ENCODE data around the gene DEAF1.

DEAF1 gene

DNA sequence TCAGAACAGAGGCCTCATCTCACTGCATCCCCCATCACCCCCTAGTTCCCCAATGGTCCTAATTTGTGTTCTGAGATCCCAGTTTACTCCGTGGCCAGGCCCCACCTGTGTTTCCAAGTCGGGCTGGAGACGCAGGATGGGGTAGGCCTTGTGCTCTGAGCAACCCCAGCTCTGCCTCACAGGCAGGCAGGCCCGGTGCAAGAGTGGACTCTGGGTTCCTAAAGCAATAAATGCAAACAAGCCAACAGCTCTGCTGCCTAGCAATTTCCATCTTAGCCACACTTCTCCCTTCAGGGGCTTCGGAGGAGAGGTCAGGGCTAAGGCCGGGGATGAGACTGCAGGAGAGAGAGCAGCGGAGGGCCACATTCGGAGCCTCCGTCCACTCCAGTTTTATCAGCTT is 8.5 kb upstream of the DEAF1 start:
- 0 out of 2 replicates have a peak overlapping the region, but pooled peaks have one; percentile 6 for H3K4me3 ChIP-seq (ENCODE audit: low read depth, low read length)

DNA sequence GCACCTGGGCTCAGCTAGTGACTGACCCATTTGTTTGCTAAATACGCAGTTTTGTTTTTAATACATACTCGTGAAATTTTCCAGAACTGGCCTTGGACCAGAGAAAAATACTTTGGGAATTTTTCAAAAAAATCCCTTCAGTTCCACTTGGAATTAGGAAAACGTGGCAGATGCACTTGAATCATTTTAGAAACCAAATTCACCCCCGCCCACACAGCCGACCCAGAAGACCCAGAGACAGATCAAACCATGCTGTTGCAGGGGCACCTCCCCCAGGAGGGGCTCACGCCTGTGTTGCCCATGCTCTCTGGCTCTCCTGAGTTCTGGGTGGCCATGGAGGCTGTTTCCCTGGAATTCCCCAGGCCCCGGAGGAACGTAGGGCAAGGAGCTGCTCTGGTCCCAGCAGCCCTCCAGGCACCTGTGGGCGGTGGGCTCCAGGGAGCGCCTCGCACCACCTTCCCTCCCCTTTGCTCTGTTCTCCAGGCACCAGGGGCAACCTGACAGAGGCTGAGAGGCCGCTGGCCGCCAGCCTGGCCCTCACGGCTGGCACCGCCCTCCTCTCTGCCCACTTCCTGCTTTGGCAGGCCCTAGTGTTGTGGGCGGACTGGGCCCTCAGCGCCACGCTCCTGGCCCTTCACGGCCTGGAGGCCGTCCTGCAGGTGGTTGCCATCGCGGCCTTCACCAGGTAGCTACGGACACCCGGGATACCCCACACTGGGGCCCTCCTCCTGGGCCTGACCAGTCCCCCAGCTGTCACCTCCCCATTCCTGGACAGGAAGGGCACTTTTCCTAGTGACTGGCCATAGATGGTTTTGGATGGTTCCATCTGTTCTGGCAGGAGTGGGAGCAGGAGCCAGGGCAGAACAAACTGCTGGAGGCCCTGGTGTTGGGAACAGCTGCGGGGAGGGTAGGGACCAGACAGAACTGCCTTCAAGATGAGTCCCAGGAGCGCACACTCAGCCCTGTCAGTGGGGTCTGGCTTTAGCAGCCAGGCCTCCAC is 7.7 kb upstream of the DEAF1 start:
- no peak for TF ChIP-seq CTCF (IDR thresholded peaks at IDR 0.05; ENCODE audit: control insufficient read depth, extremely low read depth, insufficient read depth)
- peak; percentile 73 for DNase-seq (ENCODE audit: low read depth)

More for the DNA sequence above, 8.5 kb upstream of the DEAF1 start:
- DNase-seq (ENCODE audit: low read depth), result no peak
- no peak for TF ChIP-seq CTCF (IDR thresholded peaks at IDR 0.05; ENCODE audit: control insufficient read depth, extremely low read depth, insufficient read depth)

GRCh38 chr11:701741-702461 is 6.9 kb upstream of the DEAF1 start:
- H3K4me3 ChIP-seq (ENCODE audit: low read depth, low read length), result no peak overlapping the region
- no peak for DNase-seq (ENCODE audit: low read depth)
- TF ChIP-seq CTCF (IDR thresholded peaks at IDR 0.05; ENCODE audit: control insufficient read depth, extremely low read depth, insufficient read depth), result no peak

More for the DNA sequence above, 7.7 kb upstream of the DEAF1 start:
- H3K4me3 ChIP-seq (ENCODE audit: low read depth, low read length), result peak overlapping the region; percentile 6; the same call in 1 of the 2 replicates

- DNase-seq (ENCODE audit: low read depth), result no peak
- H3K4me3 ChIP-seq (ENCODE audit: low read depth, low read length), result no peak overlapping the region
- no peak for TF ChIP-seq CTCF (IDR thresholded peaks at IDR 0.05; ENCODE audit: control insufficient read depth, extremely low read depth, insufficient read depth)
Observed at GRCh38 chr11:699753-700152, 4.7 kb upstream of the DEAF1 start.

DNA sequence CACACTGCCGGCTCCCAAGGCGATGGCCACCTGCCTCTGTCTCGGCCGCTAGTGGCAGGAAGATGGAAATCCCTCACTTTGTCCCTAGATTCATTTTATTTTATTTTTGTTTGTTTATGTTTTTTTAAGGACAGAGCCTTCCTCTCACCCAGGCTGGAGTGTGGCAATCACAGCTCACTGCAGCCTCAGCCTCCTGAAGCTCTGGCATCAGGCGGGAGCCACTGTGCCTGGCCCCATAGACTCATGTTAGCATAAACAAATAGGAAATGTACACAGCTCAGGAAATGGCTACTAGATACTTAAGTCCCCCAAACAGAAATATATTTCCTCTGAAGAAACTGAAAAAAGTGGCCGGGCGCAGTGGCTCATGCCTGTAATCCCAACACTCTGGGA is 4.1 kb upstream of the DEAF1 start:
- no peak for DNase-seq (ENCODE audit: low read depth)
- H3K4me3 ChIP-seq (ENCODE audit: low read depth, low read length), result no peak overlapping the region
- no peak for TF ChIP-seq CTCF (IDR thresholded peaks at IDR 0.05; ENCODE audit: control insufficient read depth, extremely low read depth, insufficient read depth)

DNA sequence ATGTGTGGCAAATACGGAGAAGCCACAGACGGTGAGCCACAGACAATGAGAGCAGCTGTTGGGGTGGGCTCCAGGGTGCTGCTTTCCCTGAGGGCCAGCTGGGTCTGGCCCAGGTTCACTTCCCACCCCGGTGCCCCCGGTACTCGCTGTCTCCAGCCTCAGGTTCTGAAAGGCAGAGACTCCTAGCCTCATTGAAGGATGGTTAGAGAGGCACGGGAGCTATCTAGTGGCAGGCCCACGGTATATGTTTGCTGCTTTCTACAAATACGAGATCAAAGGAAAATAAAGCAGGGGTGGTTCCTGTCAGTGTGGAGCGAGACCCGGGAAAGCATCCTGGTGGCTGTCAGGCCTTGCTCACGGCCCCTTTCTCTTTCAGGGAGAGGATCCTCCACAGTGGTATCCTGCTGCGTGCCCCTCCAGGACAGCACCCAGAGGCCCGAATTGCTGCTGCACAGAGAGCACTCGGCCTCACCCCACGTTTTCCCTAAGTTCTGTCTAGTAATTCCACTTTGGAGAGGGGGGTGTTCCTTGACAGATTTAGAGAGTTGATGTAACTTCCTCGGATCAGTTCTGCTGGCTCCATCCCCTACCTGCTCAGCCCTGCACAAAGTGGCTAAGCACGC is 3.6 kb upstream of the DEAF1 start:
- no peak for TF ChIP-seq CTCF (IDR thresholded peaks at IDR 0.05; ENCODE audit: control insufficient read depth, extremely low read depth, insufficient read depth)
- no peak for DNase-seq (ENCODE audit: low read depth)

More for the DNA sequence above, 3.6 kb upstream of the DEAF1 start:
- H3K4me3 ChIP-seq (ENCODE audit: low read depth, low read length), result no peak overlapping the region
